Frontal cortex (tissue), 4 donors: ENCODE data around the gene MTHFD1L. TPM values are rescaled to one million over a fixed set of nuclear protein-coding genes. Genes with fewer than 3 reads are reported as not detected.
"Not testable (repeated sequence)": the region's sequence is repeated elsewhere in the genome, so short reads cannot be mapped to it uniquely, and the experiment has no call there.

ENCODE experiments used
- DNase-seq, 2 donors: peaks; one replicate each; pipeline ENCODE4 v3.0.0; 2012; ENCODE audit warnings: low spot score in 2 of 2
- FAIRE-seq: peaks from 2 replicates; lab custom pipeline; 2012; peaks lifted over from hg19 to GRCh38; lab: Jason Lieb, UNC
- small RNA-seq: library from RNA; depleted of rRNA; stranded (forward); fragments of <200 nt; gene quantifications from one replicate; pipeline ENCODE3, GENCODE V24; 2014
- total RNA-seq: library from RNA; depleted of rRNA; stranded (reverse); fragments of >200 nt; gene quantifications from one replicate; pipeline ENCODE4 v1.2.3, GENCODE V29; 2014
- donor health status: control.
- donor health status: control.
- donor health status: control.

The MTHFD1L gene
- total RNA-seq, 1 donor from 2014 or later = 13.5 TPM

DNA sequence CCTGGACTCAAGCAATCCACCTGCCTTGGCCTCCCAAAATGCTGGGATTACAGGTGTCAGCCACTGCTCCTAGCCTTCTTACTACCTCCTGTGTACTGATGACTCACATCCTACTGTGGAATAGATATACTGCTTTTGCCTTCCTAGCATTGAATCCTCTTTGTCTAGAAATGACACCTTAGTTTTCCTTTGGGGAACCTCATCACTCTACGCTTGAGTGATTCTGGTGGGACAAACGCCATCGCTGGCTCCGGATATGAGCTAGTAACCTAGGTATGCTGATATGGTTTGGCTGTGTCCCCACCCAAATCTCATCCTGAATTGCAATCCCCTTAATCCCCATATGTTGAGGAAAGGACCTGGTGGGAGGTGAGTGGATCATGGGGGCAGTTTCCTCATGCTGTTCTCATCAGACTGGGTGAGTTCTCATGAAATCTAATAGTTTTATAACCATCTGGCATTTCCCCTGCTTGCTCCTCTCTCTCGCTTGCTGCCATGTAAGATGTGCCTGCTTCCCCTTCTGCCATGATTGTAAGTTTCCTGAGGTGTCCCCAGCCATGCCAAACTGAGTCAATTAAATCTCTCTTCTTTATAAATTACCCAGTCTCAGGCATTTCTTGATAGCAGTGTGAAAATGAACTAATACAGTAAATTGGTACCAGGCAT, 261.8 kb downstream of the MTHFD1L start:
- not testable (repeated sequence) for FAIRE-seq, DNase-seq

DNA sequence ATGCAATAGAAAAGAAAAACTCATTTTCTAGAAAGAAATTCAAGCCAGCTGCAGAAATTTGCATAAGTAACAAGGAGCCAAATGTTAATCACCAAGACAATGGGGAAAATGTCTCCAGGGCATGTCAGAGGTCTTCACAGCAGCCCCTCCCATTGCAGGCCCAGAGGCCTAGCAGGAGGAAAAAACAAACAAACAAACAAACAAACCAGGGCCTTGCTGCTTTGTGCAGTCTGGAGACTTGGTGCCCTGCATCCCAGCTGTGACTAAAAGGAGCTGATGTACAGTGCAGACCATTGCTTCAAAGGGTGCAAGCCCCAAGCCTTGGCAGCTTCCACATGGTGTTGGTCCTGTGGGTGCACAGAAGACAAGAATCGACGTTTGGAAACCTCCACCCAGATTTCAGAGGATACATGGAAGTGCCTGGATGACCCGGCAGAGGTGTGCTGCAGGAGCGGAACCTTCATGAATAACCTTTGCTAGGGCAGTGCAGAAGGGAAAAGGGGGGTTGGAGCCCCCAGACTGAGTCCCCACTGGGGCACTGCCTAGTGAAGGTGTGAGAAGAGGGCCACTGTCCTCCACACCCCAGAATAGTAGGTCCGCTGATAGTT, 263.4 kb downstream of the MTHFD1L start:
- FAIRE-seq = no peak
- no peak for DNase-seq

DNA sequence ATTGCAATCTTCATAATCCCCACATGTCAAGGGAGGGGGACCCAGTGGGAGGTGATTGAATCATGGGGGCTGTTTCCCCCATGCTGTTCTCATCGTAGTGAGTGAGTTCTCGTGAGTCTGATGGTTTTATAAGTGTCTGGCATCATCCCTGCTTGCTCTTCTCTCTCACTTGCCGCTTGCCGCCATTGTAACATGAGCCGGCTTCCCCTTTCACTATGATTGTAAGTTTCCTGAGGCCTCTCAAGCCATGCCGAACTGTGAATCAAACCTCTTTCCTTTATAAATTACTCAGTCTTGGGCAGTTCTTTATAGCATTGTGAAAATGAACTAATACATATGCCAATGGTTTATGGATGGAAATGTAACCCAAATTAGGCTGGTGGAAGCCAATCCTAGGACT, 264.8 kb downstream of the MTHFD1L start:
- DNase-seq = no peak
- no peak for FAIRE-seq

DNA sequence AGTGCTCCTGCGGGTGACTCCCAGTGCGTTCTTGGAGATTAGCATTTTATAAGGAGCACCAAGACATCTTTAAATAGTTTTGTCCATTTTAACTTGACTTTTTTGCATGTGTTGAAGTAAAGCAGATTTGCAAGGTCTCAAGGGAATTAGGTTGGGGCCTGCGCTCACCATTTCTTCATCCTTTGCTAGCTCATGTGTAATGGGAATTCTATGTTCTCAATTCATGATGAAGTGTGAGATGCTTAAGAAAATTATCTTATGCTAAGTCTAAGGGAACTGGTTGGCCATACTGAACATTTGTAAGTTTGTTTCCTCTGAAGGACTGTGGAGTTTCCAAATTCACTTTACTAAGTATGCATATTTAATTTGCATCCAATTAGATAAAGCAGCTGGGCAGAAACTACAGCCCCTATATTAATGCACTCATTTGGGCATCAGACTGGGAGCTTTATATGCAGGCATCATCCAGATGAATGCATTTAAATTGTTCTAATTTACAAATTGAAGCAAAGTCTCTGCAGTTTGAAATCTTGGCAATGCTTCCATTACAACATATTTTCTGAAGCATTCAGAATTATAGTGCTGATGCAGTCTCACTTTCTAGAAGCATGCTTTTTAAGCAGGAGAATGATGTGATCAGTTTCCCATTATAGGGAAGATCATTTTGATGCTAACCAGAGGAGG, 266.0 kb downstream of the MTHFD1L start:
- DNase-seq (no peak), FAIRE-seq (no peak)

DNA sequence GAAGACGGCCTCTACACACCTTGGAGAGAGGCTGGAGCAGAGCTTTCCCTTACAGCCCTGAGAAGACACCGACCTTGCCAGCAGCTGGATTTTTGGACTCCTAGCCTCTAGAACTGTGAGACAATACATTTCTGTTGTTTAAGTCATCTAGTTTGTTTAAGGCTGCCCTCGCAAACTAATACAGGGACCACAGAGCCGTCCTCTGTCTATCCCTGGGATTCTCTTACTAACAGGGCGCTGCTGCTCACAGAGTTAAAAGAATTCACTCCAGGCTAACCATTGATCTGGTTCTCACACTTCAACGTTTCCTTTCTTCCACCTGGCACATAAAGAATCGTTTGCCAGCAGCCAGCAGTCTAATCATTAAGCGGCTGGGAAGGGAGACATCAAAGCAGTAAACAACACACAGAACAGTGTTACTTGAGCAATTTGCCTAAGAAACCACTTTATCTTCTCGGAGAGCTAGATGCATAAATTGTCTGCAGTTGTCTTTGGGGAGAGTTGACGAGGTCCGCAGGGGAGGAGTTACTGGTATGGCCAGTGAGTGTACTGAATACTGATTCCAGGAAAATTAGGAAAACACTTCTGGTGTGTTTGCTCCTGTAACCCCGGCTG, 270.7 kb downstream of the MTHFD1L start:
- no peak for DNase-seq
- FAIRE-seq = no peak

DNA sequence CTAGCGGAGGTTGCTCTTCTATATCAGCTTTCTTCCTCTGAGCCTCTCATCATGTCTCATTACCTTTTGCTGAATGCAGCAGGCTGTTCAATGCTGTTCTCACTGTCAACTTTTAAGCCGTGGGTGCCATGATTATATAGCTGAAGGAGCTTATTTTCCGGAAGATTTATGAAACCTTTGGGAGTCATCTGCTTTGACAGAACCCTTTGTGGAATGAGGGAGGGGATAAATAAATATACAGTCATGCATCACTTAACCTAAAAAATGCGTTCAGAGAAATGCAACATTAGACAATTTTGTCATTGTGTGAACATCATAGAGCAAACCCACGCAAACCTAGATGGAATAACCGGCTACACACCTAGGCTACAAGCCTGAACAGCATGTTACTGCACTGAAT, 272.0 kb downstream of the MTHFD1L start:
- FAIRE-seq (no peak), DNase-seq (no peak)

DNA sequence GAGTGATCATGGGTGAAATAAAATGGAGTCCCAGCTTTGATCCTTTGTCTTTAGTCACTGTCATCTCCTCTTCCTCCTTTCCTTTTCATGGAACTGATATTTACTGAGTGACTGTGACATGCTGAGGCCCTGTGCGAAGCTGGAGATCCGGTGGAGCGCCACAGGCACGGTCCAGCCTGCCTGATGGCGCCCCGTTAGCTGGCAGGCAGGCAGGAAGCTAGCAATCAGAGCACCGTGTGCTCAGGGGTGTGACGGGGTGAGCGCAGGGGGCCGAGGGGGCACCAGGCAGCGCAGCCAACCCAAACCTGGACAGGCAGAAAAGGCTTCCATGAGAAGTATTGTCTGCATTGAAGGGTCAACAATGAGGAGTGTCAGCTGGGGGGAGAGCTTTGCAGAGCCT, 274.0 kb downstream of the MTHFD1L start:
- FAIRE-seq (no peak), DNase-seq (no peak)

DNA sequence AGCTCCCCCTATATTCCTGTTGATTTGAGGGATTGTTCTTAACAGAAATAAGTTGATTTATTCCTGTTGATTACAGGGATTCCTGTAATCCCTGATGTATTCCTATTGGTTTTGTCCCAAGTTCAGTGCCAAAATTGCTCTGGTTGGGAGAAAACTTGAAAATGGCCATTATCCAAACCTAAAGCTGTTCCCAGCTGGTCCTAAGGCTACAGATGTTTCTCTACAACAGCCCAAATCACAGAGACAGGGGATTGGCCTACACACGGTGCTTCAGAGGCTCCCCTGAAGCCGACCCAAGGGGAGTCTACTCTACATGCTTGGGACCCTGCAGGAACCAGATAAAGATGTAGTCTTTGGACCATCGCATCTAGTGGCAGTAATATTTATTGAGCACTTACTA, 275.3 kb downstream of the MTHFD1L start:
- FAIRE-seq = no peak
- DNase-seq = no peak

DNA sequence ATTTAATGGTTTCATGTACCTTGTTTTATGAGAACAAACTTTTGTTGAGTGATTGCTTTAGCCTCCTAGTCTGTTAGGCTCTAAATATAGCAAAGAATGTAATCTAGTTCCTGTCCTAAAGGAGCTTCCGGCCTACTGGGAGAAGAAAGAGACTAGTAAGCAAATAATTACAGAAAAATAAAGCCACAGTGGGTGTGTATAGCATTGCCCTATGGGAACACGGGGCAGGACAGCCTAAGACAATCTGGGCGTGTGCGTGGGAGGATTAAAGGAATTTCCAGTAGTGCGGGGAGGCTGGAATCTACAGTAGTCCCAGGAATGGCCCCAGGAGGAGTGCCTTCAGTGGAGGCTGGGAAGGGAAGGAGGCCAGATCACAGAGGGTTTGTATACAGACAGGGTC, 276.2 kb downstream of the MTHFD1L start:
- FAIRE-seq = no peak

DNA sequence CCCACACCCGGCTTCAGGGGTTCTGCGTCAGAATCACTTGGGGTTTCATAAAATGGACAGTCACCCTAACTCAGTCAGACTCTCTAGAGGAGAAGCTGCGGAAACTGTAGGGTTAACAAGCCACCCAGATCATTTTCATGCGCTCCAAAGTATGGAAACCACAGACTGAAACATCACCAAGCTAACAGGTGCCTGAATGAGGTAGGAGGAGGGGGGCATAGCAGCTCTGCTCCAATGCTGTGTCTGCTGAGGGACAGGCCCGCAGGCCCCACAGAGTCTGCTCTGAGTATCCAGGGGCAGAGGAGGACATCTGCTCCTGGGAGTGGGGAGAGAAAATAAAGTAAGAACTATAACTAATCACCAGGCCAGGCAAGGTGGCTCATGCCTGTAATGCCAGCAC, 277.2 kb downstream of the MTHFD1L start:
- DNase-seq = no peak
- FAIRE-seq = no peak

More for the DNA sequence above, 276.2 kb downstream of the MTHFD1L start:
- DNase-seq = peak; percentile 13 to 27

DNA sequence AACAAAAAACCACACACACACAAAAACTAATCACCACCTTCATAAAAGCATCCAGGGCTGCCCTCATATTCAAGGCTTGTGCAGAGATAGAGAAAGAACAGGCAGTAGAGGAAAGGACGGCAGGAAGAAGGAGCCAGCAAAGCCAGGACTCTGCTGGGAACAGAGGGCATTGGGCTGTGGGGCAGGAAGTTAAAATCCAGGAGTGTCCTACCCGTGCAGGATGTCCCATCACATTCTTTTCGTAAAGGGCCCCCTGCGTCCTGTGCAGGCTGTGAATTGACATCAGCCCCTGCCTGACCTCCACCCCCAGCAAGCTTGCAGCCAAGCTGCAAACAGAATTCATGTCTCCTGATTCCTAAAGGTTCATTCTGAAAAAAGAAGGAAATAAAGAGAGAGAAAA, 277.8 kb downstream of the MTHFD1L start:
- no peak for DNase-seq
- no peak for FAIRE-seq

DNA sequence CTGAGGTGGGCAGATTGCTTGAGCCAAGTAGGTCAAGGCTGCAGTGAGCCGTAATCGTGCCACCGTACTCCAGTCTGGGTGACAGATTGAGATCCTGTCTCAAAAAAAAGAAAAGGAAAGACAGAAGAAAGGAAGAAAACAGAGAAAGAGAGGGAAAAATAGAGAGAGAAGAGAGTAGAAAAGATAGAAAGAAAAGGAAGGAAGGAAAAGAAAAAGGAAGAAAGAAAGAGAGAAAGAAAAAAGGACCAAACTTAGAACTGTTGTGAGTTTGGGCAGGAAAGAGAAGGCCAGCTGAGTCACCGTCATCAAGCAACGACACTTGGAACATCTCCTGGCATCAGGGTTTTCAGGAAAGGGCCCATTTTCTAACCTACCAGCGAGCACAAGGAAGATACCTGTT, 278.3 kb downstream of the MTHFD1L start:
- FAIRE-seq (no peak), DNase-seq (no peak)

DNA sequence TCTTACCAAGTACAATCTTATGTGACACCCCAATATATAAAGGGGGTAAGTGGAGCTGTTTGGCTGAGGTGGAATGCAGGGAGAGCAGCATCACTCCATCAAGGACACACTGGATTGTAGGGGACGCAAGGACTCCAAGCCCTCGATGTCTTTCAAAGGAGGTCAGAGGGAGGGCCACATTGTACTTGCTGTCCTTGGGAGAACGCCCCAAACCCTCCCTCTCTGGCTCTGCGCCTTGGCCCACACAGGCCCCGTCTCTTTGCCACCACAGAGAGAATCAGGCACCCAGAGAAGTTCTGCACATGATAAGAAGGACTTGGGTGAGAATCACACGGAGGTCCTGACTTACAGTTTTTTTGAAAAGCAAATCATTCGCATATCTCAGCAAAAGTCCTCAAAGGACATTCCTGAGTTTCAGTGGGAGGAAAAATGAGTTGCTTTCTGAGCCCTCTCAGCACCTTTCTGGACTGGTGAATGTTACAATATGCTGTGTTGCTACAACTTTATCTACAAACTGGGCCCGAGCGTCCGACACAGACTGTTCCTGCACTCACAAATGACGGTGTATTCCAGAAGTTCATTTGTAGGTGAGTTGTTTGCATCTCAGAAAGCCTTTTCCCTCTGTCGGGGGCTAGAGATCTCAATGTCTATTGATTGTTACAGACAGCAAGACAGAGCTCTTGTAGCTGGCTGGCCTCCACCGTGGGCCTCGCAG, 281.8 kb downstream of the MTHFD1L start:
- FAIRE-seq (no peak), DNase-seq (no peak)

DNA sequence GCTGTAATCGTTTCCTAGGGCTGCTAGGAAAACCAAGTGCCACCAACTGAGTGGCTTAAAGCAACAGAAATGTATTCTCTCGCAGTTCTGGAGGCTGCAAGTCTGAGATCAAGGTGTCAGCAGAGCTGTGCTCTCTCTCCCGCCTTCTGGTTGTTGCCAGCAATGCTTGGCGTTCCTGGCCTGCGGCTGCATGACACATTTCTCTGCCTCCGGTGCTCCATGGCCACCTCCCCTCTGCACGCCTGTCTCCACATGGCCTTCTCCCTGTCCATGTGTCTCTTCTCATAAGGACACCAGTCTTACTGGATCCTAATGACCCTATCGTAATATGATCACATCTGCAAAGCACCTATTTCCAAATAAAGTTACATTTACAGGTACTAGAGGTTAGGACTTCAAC, 282.6 kb downstream of the MTHFD1L start:
- no peak for FAIRE-seq
- no peak for DNase-seq

DNA sequence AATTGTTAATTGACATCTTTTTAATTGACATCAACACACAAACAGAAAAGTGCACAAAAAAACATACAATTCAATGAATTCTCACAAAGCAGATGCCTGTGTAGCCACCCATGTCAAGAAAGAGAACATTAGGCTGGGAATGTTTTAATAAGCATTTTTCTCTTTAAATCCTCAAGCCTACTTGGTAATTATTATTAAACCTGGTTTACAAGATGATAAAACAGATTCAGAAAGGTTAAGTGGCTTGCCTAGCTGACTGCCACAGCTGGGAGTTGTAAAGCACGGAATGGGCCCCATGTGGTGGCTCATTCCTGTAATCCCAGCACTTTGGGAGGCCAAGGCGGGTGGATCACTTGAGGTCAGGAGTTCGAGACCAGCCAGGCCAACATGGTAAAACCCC, 284.3 kb downstream of the MTHFD1L start:
- DNase-seq (no peak), FAIRE-seq (no peak)

Small RNAs within 50 kb of the gene (small RNA-seq; reads per million reads assigned to genes)
- gene RNU6-302P = not detected
